ENCODE data around the gene CMTR1. TPM values are rescaled to one million over a fixed set of nuclear protein-coding genes. Genes with fewer than 3 reads are reported as not detected.

CMTR1 gene
- total RNA-seq, 1 experiment from 2014 or later = 34.8 TPM

GRCh38 chr6:37435373-37435772 lies 2.4 kb downstream of the CMTR1 start:
- no peak overlapping the region for H2BK20ac ChIP-seq (ENCODE audit: low read depth, low read length, poor library complexity, severe bottlenecking)
- Mint-ChIP-seq H3K36me3 (ENCODE audit: insufficient read depth in 1 of 3, low read depth in 3 of 3) (peaks cover 3 to 23% (median 15%) of the 10 kb centered on the region in 3 experiments; a peak in 5 of 7 replicates), H3K4me3 (peak overlapping the region in 1 of 2 experiments; percentile 33; a peak in 1 of 5 replicates), H3K9me3 (no peaks in the 10 kb centered on the region; a peak in 1 of 5 replicates), H3K4me1 (peaks cover 17 to 19% of the 10 kb centered on the region in 2 experiments), H3K27me3 (ENCODE audit: low read depth) (no peaks in the 10 kb centered on the region), H3K27ac (no peak overlapping the region)
- H3K9ac ChIP-seq (ENCODE audit: extremely low read depth, insufficient read length, low read length) = no peak overlapping the region
- H3K18ac ChIP-seq (ENCODE audit: insufficient read length, low read depth, low read length) = no peak overlapping the region
- no peak overlapping the region for H2BK15ac ChIP-seq (ENCODE audit: low read depth, low read length)
- H3K23ac ChIP-seq (ENCODE audit: insufficient read length, low read depth, low read length) = no peak overlapping the region
- H2BK5ac ChIP-seq (ENCODE audit: insufficient read length, low read length) = no peak overlapping the region
- H3K27me3 ChIP-seq (ENCODE audit: insufficient read depth, low read length) = no peaks in the 10 kb centered on the region
- H3K9me3 ChIP-seq (ENCODE audit: control insufficient read depth, low read depth, low read length) = no peaks in the 10 kb centered on the region
- H4K20me1 ChIP-seq (ENCODE audit: control insufficient read depth, insufficient read depth, insufficient read length) = no peaks in the 10 kb centered on the region
- no peaks in the 10 kb centered on the region for H3K4me1 ChIP-seq (ENCODE audit: insufficient read depth, low read length)
- no peak for DNase-seq
- no peak overlapping the region for H3K27ac ChIP-seq (ENCODE audit: insufficient read length, low read depth, low read length)
- H4K8ac ChIP-seq (replicated peaks; ENCODE audit: insufficient read length, low read depth, low read length) = no peak overlapping the region
- no peak overlapping the region for H2AK5ac ChIP-seq (ENCODE audit: insufficient read length, low read length)
- no peak overlapping the region for H2AFZ ChIP-seq (ENCODE audit: low read length)
- no peak overlapping the region for H3K4ac ChIP-seq (ENCODE audit: low read depth, low read length)
- H4K91ac ChIP-seq (ENCODE audit: insufficient read length, low read depth, low read length) = no peak overlapping the region
- no peak overlapping the region for H3K4me2 ChIP-seq (ENCODE audit: insufficient read depth, insufficient read length, low read length)
- no peak overlapping the region for H3T11ph ChIP-seq (ENCODE audit: low read length)
- no peak overlapping the region for H3K56ac ChIP-seq (ENCODE audit: insufficient read length, low read depth, low read length)
- WGBS (ENCODE audit: extremely low coverage, insufficient read length, low lambda C conversion rate) = no CpG with 5 or more reads among the region's 4 CpGs
- H3K23me2 ChIP-seq (ENCODE audit: insufficient read length, low read depth, low read length, poor library complexity, severe bottlenecking) = peaks cover 9% of the 10 kb centered on the region
- TF ChIP-seq CTCF (conservative IDR thresholded peaks at IDR 0.05) = no peak
- peaks cover 3% of the 10 kb centered on the region for H3K79me1 ChIP-seq (ENCODE audit: insufficient read depth, low read depth, low read length, poor library complexity, severe bottlenecking)
- no peak overlapping the region for H3K14ac ChIP-seq (ENCODE audit: insufficient read depth, low read length)
- H4K5ac ChIP-seq (ENCODE audit: insufficient read length, low read depth, low read length) = no peak overlapping the region
- H2BK12ac ChIP-seq (ENCODE audit: insufficient read length, low read depth, low read length) = no peak overlapping the region
- H2BK120ac ChIP-seq (ENCODE audit: low read depth, low read length, poor library complexity, severe bottlenecking) = no peak overlapping the region
- peaks cover 2% of the 10 kb centered on the region; the same call in 1 of the 2 replicates for H3K79me2 ChIP-seq (ENCODE audit: insufficient read depth, low read length)

All from H9 (cell line).